Adipose tissue (tissue), 3 donors: ENCODE data around the gene PCDHGA8. TPM values are rescaled to one million over a fixed set of nuclear protein-coding genes. Genes with fewer than 3 reads are reported as not detected.
"Not testable (repeated sequence)": the region's sequence is repeated elsewhere in the genome, so short reads cannot be mapped to it uniquely, and the experiment has no call there.

ENCODE experiments used
- H3K27ac ChIP-seq: one replicate; pipeline ENCODE4 v1.5.1; 2013; ENCODE audit warnings: low read depth, low read length
- WGBS, 3 donors: extraction: QIAGEN DNeasy Blood & Tissue Kit; methylation state at CpG; one replicate each; pipeline ENCODE4 v1.1.7; 2013; 5-methylcytosine and 5-hydroxymethylcytosine counted together
- polyA plus RNA-seq, 3 donors: library from polyadenylated mRNA; stranded (reverse); fragments of 200-250 nt; gene quantifications; one replicate each; pipeline ENCODE4 v1.2.3, GENCODE V29; 2013
- donor health status: healthy with polysubstance abuse.
- donor health status: Bipolar disorder and iron deficiency.
- donor health status: healthy.

PCDHGA8 gene
- polyA plus RNA-seq, 3 donors, result 0.07 to 0.45 (median 0.10) TPM

DNA sequence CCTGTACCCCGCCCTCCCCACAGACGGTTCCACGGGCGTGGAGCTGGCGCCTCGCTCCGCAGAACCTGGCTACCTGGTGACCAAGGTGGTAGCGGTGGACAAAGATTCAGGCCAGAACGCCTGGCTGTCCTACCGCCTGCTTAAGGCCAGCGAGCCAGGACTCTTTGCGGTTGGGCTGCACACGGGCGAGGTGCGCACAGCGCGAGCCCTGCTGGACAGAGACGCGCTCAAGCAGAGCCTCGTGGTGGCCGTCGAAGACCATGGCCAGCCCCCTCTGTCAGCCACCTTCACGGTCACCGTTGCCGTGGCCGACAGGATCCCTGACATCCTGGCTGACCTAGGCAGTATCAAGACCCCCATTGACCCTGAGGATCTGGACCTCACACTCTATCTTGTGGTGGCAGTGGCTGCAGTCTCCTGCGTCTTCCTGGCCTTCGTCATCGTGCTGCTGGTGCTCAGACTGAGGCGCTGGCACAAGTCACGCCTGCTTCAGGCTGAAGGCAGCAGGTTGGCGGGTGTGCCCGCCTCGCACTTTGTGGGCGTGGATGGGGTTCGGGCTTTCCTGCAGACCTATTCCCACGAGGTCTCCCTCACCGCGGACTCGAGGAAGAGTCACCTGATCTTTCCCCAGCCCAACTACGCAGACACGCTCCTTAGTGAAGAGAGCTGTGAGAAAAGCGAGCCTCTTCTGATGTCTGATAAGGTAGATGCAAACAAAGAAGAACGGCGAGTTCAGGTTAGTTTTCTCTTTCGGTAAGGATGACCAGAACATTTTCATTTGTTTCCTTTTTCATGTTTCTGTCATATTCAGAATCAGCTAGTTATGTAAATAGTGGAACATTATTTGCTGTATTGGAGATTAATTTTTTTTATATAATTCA is 26.2 kb upstream of the PCDHGA8 start:
- 30 to 38% (median 33%) methylated on average over 44 to 46 of the region's 46 CpGs for WGBS, 3 donors

DNA sequence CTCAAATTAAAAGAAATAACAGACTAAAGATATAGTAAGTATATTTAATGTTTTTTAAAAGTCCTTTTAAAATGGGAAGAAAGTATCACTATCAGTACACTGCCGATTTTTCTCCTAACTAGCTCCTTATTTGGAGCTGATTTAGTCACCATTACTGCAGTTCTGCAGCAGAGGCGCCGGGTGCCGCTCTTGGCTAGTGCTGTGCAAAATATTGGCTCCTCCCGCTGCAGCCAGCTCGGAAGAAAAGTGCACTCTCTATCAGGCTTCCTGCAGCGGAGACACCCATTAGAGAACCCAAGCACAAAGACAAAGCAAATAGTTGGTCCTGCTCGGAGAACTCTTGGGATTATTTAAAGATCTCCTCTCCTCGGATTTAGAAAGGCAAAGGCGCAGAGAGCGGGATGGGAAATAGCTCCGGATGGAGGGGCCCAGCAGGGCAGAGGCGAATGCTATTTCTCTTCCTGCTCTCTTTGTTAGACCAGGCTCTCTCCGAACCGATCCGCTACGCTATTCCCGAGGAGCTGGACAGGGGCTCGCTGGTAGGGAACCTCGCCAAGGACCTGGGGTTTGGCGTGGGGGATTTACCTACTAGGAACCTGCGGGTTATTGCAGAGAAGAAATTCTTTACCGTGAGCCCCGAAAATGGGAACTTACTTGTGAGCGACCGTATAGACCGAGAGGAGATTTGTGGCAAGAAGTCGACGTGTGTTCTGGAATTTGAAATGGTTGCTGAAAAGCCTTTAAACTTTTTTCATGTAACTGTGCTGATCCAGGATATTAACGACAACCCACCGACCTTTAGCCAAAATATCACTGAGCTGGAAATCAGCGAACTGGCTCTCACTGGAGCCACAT is 22.2 kb upstream of the PCDHGA8 start, which contains the start of gene PCDHGB3:
Gene PCDHGB3 (plus strand): TSS at position 249 of the 855 bp plus-strand sequence. CDS start 153 bp downstream, at position 402.
- H3K27ac ChIP-seq, result no peak within 1 kb of the TSS
- WGBS, 3 donors, result 15 to 18% (median 17%) methylated on average over 32 of the region's 32 CpGs

More for the DNA sequence above, 26.2 kb upstream of the PCDHGA8 start:
- no peak overlapping the region for H3K27ac ChIP-seq

DNA sequence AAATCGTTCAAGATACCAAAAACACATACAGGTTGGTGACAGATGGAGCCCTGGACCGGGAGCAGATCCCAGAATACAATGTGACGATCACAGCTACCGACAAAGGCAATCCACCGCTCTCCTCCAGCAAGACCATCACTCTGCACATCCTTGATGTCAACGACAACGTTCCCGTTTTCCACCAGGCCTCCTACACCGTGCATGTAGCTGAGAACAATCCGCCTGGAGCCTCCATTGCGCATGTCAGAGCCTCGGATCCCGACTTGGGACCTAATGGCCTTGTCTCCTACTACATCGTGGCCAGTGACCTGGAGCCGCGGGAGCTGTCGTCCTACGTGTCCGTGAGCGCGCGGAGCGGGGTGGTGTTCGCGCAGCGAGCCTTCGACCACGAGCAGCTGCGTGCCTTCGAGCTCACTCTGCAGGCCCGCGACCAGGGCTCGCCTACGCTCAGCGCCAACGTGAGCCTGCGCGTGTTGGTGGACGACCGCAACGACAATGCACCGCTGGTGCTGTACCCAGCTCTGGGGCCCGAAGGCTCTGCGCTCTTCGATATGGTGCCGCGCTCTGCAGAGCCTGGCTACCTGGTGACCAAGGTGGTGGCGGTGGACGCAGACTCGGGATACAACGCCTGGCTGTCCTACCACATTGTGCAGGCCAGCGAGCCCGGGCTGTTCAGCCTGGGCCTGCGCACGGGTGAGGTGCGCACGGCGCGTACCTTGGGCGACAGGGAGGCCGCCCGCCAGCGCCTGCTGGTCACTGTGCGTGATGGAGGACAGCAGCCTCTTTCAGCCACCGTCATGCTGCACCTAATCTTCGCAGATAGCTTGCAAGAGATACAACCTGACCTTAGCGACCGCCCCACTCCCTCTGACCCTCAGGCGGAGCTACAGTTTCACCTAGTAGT is 20.6 kb upstream of the PCDHGA8 start:
- 27 to 34% (median 29%) methylated on average over 69 of the region's 69 CpGs for WGBS, 3 donors
- no peak overlapping the region for H3K27ac ChIP-seq

DNA sequence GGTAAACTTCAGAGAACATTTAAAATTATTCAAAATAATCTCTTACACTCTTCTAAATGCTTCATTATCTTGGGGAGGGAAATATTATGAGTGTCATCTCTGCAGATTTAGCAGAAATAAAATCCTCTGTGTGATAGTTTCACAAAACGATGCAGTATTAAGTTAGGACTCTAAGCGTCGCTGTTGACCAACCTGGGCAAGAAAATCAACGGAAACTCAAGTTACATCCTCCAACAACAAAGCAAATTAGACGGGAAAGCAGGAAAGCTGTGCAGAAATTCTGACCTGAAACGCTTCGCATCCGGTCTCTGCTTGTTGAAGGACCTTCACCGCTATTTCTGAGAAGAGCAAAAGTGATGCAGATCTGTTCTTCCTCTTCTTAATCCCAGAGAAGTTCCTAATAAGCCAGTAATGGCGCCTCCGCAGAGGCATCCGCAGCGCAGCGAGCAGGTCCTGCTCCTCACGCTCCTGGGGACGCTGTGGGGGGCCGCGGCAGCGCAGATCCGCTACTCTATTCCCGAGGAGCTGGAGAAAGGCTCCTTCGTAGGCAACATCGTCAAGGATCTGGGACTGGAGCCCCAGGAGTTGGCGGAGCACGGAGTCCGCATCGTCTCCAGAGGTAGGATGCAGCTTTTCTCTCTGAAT is 18.6 kb upstream of the PCDHGA8 start, which contains the start of gene PCDHGA6:
Gene PCDHGA6 (plus strand): TSS at position 219 of the 645 bp plus-strand sequence. CDS start 193 bp downstream, at position 412.
- 10 to 20% (median 17%) methylated on average over 27 of the region's 27 CpGs for WGBS, 3 donors
- no peak within 1 kb of the TSS for H3K27ac ChIP-seq

DNA sequence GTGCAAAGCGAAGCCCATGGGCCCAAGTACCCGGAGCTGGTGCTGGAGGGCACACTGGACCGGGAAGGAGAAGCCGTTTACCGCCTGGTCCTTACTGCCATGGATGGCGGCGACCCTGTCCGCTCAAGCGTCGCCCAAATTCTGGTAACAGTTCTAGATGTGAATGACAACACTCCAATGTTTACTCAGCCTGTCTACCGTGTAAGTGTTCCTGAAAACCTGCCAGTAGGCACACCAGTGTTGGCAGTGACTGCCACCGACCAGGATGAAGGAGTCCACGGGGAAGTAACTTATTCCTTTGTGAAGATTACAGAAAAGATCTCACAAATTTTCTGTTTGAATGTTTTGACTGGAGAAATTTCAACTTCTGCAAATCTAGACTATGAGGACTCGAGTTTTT is 17.8 kb upstream of the PCDHGA8 start:
- 53 to 60% (median 55%) methylated on average over 14 of the region's 14 CpGs for WGBS, 3 donors
- no peak overlapping the region for H3K27ac ChIP-seq

GRCh38 chr5:141375444-141376155 is 16.8 kb upstream of the PCDHGA8 start:
- WGBS, 3 donors, result 42 to 50% (median 45%) methylated on average over 37 to 41 of the region's 48 CpGs
- not testable (repeated sequence) for H3K27ac ChIP-seq

- WGBS, 3 donors, result 12 to 15% (median 14%) methylated on average over 37 of the region's 37 CpGs
- no peak within 1 kb of the TSS for H3K27ac ChIP-seq
Observed at GRCh38 chr5:141382469-141383294, 9.8 kb upstream of the PCDHGA8 start, which contains the start of gene PCDHGA7. TSS of gene PCDHGA7 (plus strand) at chr5:141382742. CDS start at chr5:141382900, 158 bp downstream.

- no peak overlapping the region for H3K27ac ChIP-seq
- 27 to 35% (median 34%) methylated on average over 21 of the region's 21 CpGs for WGBS, 3 donors
Observed at GRCh38 chr5:141383345-141383744, 9.1 kb upstream of the PCDHGA8 start.

DNA sequence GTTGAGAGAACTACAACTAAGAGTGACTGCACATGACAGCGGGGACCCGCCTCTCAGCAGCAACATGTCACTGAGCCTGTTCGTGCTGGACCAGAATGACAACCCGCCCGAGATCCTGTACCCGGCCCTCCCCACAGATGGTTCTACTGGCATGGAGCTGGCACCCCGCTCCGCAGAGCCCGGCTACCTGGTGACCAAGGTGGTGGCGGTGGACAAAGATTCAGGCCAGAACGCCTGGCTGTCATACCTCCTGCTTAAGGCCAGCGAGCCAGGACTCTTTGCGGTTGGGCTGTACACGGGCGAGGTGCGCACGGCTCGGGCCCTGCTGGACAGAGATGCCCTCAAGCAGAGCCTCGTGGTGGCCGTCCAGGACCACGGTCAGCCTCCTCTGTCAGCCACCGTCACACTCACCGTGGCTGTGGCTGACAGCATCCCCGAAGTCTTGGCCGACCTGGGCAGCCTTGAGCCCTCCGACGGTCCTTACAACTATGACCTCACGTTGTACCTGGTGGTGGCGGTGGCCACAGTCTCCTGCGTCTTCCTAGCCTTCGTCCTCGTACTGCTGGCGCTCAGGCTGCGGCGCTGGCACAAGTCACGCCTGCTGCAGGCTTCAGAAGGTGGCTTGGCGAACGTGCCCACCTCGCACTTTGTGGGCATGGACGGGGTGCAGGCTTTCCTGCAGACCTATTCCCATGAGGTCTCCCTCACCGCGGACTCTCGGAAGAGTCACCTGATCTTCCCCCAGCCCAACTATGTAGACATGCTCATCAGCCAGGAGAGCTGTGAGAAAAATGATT is 7.8 kb upstream of the PCDHGA8 start:
- WGBS, 3 donors, result 43 to 48% (median 45%) methylated on average over 43 of the region's 43 CpGs
- H3K27ac ChIP-seq, result no peak overlapping the region

GRCh38 chr5:141387557-141388311 is 4.7 kb upstream of the PCDHGA8 start, which contains the start of gene PCDHGB4:
TSS of gene PCDHGB4 (plus strand) at chr5:141387698. CDS start at chr5:141387885, 187 bp downstream.
- 6 to 13% (median 11%) methylated on average over 17 to 21 of the region's 40 CpGs for WGBS, 3 donors
- H3K27ac ChIP-seq, result not testable (repeated sequence)

DNA sequence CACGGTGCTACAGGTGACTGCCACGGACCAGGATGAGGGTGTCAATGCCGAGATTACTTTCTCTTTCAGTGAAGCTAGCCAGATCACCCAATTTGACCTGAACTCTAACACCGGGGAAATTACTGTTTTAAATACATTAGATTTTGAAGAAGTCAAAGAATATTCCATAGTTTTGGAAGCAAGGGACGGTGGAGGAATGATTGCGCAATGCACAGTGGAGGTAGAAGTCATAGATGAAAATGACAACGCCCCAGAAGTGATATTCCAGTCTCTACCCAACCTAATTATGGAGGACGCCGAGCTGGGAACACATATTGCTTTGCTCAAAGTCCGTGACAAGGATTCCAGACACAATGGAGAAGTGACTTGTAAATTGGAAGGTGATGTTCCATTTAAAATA is 3.8 kb upstream of the PCDHGA8 start:
- WGBS, 3 donors, result 41 to 48% (median 44%) methylated on average over 10 of the region's 10 CpGs
- H3K27ac ChIP-seq, result no peak overlapping the region

GRCh38 chr5:141389153-141390042 is 3.0 kb upstream of the PCDHGA8 start:
- no peak overlapping the region for H3K27ac ChIP-seq
- WGBS, 3 donors, result 31 to 33% (median 32%) methylated on average over 73 to 77 of the region's 77 CpGs

DNA sequence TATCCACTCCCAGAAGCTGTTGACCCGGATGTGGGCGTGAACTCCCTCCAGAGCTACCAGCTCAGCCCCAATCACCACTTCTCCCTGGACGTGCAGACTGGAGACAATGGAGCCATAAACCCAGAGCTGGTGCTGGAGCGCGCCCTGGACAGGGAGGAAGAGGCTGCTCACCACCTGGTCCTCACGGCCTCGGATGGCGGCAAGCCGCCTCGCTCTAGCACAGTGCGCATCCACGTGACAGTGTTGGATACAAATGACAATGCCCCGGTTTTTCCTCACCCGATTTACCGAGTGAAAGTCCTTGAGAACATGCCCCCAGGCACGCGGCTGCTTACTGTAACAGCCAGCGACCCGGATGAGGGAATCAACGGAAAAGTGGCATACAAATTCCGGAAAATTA is 834 bp downstream of the PCDHGA8 start:
- no peak overlapping the region for H3K27ac ChIP-seq
- WGBS, 3 donors, result 33 to 35% (median 34%) methylated on average over 21 of the region's 21 CpGs
